ENCODE results near the gene RPS18.

The RPS18 gene

DNA sequence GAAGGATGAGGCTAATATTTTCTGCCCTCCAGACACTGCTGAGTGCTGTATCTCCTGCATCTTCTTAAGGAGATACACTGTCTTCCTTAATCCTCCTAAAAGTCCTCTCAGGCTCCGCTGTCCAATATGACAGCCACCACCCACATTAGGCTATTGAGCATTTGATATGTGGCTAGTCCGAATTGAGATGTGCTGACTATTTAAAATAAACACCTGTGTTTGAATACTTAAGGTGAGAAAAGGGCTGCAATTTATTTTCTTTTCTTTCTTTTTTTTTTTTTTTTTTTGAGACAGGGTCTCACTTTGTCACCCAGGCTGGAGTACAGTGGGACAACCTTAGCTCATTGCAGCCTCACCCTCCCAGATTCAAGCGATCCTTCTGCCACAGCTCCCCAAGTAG lies 30.0 kb downstream of the RPS18 start:
- no peak for DNase-seq
- intact Hi-C loops (cut with DNase I): no loop called here

DNA sequence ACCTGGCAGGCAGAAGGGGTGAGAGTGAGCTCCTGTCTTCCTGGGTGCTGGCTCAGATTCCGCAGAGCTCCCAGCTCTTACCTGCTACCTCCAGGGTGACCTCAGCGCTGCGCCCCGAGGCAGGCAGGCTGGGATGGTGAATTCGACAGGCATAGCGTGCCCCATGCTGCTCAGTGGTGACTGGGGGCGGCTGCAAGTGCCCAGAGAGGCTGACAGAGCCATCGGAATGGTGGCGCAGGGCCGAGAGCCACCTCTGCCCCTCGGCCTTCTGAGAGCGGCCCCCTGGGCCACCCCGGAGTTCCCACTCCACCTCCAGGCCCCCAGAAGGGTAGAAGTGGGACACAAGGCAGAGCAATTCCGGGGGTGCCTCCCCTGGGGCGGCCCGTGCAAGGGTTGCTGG lies 32.3 kb downstream of the RPS18 start:
- DNase-seq: no peak
- intact Hi-C loops (cut with DNase I): no loop called here

DNA sequence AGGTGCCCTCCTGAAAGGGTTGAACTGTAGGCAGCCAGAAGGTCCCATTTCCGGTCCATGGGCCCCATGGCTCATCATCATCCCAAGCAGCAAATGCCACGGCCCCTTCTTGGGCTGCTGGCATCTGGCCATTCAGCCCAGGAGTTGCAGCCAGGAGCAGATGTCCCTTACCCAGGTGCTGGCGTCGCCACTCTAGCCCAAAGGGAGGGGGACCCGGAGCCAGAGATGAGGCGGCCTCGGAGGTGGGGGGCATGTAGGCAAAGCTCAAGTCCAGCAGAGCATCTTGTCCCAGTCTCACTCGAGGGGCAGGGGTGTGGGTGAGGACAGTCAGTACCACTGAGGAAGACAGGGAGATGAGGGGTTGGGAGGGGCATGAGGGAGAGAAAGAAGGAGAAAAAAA lies 33.2 kb downstream of the RPS18 start:
- intact Hi-C loops (cut with DNase I): no loop called here
- DNase-seq: no peak

GRCh38 chr6:33306356-33306755 lies 34.5 kb downstream of the RPS18 start:
- DNase-seq: no peak
- intact Hi-C loops (cut with DNase I): no loop called here

- DNase-seq: peak; percentile 54 to 92 (median 80)
- intact Hi-C loops (cut with DNase I): no loop called here
Observed at GRCh38 chr6:33312361-33313104, 40.7 kb downstream of the RPS18 start.

GRCh38 chr6:33313105-33313708 lies 41.3 kb downstream of the RPS18 start:
- DNase-seq: peak in 40 of 42 donors; percentile 40 to 81 (median 60)
- intact Hi-C loops (cut with DNase I): no loop called here

GRCh38 chr6:33313709-33314514 lies 42.0 kb downstream of the RPS18 start, which contains the start of gene TAPBP:
Gene TAPBP, minus strand, starts transcription at chr6:33314078. Its CDS starts 37 bp downstream, at chr6:33314041.
- intact Hi-C loops (cut with DNase I): no loop called here
- DNase-seq: peak in 40 of 42 donors; percentile 25 to 80 (median 56)

- intact Hi-C loops (cut with DNase I): no loop called here
- DNase-seq: peak in 41 of 42 donors; percentile 29 to 87 (median 66)
Observed at GRCh38 chr6:33314515-33314942, 42.7 kb downstream of the RPS18 start.

DNA sequence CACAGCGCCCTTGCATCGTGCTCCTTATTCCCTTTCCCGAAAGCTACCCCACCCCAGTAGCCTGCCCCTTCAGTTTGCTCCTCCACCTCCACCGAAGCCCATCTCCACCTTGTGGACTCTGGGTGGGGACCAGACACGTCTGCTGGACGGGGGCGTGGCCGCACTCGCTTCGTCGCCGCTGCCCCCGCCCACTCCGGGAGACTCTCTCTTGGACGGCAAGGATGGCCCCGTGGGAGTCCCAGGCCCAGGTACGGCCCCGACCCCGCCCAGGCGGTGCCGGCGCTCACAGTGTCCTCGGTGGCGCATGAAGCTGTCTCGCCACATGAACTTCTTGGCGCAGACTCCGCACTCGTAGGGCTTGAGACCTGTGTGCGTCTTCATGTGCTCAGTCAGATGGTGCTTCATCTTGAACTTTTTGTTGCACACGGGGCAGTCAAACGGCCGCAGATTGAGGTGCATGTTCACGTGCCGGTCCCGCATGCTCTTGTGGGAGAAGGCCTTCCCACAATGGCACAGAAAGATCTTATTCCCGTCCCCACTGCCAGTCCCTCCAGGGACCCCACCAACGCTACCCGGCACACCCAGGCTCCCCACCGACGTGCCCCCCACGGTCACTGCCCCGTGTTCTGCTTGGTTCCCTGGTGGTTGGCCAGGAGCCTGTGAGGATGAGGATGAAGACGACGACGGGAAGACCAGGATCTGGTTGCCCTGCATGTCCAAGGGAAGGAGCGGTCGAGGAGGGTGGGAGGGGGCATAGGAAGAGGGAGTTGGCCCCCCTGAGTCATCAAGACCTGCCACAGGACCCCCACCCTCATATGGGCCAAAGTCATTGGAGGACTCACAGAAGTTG lies 43.3 kb downstream of the RPS18 start:
- intact Hi-C loops (cut with DNase I): no loop called here
- DNase-seq: peak in 1 of 42 donors; percentile 46

- intact Hi-C loops (cut with DNase I): no loop called here
- no peak for DNase-seq
Observed at GRCh38 chr6:33315793-33316602, 44.1 kb downstream of the RPS18 start.

DNA sequence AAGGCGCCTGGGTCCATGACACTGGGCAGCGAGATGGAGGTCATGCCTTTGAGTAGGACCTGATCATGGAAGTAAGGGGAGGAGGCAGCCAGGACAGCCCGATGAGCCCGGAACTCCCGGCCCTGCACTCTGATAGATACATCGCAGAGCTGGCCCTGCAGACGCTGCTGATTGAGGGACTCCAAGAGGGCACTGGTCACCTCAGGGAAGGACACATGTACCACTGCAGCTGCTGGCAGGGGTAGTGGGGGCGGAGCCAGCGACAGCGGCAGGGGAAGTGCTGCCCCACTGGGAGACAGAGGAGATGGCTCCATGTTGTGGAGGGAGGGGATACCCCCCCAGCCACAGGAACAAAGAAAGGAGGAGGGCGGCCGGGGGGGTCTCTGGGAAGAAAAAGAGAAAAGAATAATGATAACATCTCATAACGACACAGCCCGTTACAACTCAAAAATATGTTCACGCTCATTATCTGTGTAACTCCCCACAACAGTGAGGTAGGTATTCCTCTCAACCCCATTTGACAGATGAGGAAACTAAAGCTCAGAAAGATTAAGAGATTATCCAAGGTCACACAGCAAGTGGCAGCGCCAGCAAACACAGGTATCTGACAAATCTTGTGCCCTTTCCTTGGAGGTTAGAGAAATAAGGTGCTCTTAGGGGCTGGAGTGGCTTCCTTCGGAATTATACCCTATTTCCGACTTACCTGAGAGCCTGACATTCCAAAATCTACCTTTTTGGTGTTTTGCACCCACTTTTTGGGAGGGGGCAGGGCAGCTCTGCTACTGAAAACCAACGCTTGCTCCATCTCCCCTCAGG lies 44.9 kb downstream of the RPS18 start:
- intact Hi-C loops (cut with DNase I): no loop called here
- no peak for DNase-seq

- intact Hi-C loops (cut with DNase I): no loop called here
- peak in 6 of 42 donors; percentile 22 to 63 (median 33) for DNase-seq
Observed at GRCh38 chr6:33317419-33317668, 45.5 kb downstream of the RPS18 start.

GRCh38 chr6:33317669-33318425 lies 46.0 kb downstream of the RPS18 start, which contains the start of gene ZBTB22:
Gene ZBTB22, minus strand, starts transcription at chr6:33317744. Its CDS starts 828 bp downstream, at chr6:33316916.
- intact Hi-C loops (cut with DNase I): no loop called here
- peak; percentile 93 to 100 (median 97) for DNase-seq

DNA sequence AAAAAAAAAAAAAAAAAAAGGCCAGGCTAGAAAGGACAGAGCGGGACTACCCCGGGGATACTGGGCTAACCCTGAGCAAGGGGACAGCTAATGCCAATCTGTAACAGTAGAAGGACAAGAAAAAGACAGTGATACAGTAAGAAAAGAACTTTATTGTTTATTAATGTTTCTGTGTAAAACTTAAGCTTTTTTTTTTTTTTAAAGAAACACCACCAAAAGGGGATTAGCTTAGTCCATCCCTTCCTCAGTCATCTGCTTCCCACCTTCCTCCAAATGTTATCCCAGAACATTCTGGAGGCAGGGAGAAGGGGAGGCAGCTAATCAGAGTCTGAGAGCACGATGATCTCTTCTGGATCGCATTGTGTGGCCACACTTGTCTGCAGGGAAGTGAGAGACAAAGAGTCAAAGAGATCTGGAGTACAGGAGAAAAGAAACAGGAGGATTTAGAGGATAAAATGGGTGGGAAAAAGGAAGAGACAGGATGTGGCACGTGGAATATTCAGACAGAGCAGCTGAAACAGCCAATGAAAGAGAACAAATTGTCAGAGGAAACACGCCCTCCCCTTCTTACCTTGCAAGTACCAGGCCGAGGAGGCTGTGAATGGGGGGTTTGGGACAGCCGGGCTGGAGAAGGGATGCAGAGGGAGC lies 46.7 kb downstream of the RPS18 start:
- intact Hi-C loops (cut with DNase I): no loop called here
- no peak for DNase-seq

- no peak for DNase-seq
- intact Hi-C loops (cut with DNase I): no loop called here
Observed at GRCh38 chr6:33319939-33320314, 48.1 kb downstream of the RPS18 start.
